Measurements from ENCODE around the gene USP47.
A peak's percentile ranks its signal among the peaks of the same experiment; 100 is the strongest.

USP47 gene

DNA sequence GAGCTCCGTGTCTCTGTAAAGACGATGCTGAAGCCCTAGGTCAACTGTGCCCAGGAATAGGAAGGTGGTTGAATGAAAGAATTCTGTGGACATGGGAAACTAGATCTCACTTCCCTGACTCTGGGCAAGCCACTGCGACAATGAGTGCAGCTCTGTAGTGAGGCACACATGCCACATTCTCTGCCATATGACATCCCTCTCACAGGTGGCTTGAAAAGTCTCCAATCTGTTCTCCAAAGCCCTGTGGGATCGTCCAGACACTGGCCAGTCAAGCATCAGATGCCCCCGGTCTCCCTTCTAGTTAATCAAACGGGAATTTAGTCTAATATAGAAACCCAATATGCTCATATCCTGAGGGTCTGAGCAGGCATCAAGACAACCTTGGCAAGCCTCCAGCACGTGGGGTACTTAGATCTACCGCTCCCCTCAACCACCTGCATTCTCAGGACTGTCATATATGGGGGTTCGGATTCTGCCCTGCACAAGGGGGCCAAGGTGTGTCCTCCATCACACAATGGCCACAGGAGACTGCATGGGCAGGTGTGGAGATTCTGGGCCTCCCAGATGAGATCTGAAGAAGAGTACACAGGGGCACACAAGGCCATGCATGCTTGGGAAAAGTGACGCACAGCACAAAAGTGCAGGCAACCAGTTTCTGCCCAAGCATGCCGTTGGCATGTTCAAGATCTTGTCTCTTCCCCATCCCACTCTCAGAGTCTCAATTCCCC, 154.7 kb downstream of the USP47 start:
- no peak overlapping the region for H3K4me3 ChIP-seq (ENCODE audit: low read depth, low read length)
- TF ChIP-seq, protein P1, sequence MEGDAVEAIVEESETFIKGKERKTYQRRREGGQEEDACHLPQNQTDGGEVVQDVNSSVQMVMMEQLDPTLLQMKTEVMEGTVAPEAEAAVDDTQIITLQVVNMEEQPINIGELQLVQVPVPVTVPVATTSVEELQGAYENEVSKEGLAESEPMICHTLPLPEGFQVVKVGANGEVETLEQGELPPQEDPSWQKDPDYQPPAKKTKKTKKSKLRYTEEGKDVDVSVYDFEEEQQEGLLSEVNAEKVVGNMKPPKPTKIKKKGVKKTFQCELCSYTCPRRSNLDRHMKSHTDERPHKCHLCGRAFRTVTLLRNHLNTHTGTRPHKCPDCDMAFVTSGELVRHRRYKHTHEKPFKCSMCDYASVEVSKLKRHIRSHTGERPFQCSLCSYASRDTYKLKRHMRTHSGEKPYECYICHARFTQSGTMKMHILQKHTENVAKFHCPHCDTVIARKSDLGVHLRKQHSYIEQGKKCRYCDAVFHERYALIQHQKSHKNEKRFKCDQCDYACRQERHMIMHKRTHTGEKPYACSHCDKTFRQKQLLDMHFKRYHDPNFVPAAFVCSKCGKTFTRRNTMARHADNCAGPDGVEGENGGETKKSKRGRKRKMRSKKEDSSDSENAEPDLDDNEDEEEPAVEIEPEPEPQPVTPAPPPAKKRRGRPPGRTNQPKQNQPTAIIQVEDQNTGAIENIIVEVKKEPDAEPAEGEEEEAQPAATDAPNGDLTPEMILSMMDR (conservative IDR thresholded peaks at IDR 0.05; ENCODE audit: low read depth, low read length) = no peak
- no peak for DNase-seq (ENCODE audit: low read depth)

DNA sequence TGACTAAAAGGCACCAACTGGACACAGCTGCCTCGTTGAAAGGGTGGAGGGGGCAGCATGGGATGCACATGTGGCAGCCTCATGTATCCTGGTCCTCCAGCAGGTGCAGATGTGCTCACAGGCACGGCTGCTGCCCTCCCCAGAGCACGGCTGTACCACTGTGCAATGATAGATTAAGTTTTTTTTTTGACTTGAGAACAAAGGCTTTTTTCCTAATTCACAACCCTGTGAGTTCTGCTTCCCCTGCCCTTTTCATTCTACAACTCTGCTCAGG, 155.2 kb downstream of the USP47 start:
- no peak overlapping the region for H3K4me3 ChIP-seq (ENCODE audit: low read depth, low read length)
- TF ChIP-seq, protein P1 (conservative IDR thresholded peaks at IDR 0.05; ENCODE audit: low read depth, low read length) = no peak
- DNase-seq (ENCODE audit: low read depth) = no peak

DNA sequence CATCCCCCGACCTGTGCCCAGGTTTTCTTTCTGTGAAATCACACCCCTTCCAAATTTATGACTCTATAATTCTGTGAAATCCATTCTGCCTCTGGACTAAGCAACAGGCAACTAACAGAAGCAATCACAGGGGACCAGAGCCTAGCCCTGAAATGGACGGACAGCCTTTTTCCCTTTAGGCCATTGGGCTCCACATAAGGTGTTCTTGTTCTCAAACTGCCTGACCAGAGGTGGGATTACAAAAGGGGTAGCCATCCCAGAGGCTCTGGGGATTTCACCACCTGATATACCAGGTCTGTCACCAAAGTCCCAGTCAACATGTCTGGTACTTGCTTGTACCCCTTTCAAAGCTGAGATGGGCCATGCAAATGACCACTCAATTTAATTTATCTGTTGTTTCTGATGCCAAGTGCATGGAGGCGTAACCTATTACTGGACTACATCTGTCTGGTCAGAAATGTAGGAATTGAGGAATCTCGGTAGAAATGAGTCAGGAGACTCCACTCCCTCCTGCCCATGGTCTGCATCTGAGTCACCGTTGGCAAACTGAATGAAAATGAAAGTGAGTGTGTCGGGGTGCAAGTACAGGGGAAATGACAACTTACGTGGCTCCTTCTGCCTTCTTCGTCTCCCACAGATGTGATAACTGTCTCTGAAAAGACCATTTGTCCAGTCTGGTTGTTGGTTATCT, 156.5 kb downstream of the USP47 start:
- peak; percentile 88 for DNase-seq (ENCODE audit: low read depth)
- peak overlapping the region; percentile 31 for H3K4me3 ChIP-seq (ENCODE audit: low read depth, low read length)
- TF ChIP-seq, protein P1 (conservative IDR thresholded peaks at IDR 0.05; ENCODE audit: low read depth, low read length) = no peak

DNA sequence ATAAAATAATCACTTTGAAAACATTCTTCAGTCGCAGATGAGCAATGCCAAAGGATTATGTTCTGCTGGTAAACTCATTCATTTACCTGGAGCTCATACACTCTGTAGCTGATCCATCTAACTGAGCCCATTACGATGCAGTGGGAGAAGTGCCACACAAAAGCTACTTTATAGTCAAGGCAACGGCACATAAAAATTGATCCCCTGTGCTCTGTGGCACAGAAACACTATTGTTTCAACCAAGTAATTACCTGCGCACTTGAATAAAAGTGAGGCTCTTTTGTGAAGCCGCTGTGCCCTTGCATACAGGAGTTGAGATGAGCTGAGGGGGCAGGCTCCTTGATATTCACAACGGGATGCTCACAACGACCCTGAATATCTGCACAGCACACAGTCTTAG, 159.4 kb downstream of the USP47 start:
- no peak overlapping the region for H3K4me3 ChIP-seq (ENCODE audit: low read depth, low read length)
- DNase-seq (ENCODE audit: low read depth) = no peak
- TF ChIP-seq, protein P1 (conservative IDR thresholded peaks at IDR 0.05; ENCODE audit: low read depth, low read length) = no peak

DNA sequence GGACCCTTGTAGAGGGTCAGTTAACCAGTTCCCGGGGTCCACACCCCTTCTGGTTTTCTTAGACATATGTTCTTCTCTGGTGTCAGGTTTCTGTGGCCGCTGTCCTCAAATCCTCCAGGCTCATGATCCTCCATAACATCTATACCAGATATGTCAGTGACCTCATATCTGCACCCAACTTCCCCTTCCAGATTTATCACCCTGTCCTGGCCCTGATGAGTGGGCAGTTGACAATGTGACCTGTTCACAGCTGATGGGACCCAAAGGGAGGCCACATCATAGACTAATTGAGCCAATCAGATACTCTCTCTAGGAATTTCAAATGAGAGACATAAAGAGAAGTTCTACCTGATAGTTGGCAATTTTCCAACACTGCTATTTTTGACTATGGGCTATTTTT, 161.6 kb downstream of the USP47 start:
- TF ChIP-seq, protein P1 (conservative IDR thresholded peaks at IDR 0.05; ENCODE audit: low read depth, low read length) = no peak
- no peak overlapping the region for H3K4me3 ChIP-seq (ENCODE audit: low read depth, low read length)
- no peak for DNase-seq (ENCODE audit: low read depth)

DNA sequence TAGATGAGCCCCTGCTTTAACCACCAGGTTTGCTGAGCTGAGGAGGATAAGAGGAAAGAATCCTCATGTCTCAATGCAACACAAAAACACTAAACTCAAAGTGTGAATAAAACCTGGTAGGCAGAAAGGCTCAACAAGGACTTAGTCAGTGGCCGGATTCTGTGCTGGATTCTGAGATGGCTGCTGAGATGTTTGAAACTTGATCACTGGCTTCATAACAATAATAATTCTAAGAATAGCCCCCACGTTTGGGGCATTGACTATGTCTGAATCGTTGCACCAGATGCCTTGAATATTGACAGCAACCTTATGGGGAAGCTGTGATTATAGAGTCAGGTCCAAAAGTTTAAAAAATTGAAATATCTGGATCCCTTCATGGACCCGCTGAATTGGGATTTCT, 162.0 kb downstream of the USP47 start:
- TF ChIP-seq, protein P1 (conservative IDR thresholded peaks at IDR 0.05; ENCODE audit: low read depth, low read length) = no peak
- H3K4me3 ChIP-seq (ENCODE audit: low read depth, low read length) = no peak overlapping the region
- no peak for DNase-seq (ENCODE audit: low read depth)

DNA sequence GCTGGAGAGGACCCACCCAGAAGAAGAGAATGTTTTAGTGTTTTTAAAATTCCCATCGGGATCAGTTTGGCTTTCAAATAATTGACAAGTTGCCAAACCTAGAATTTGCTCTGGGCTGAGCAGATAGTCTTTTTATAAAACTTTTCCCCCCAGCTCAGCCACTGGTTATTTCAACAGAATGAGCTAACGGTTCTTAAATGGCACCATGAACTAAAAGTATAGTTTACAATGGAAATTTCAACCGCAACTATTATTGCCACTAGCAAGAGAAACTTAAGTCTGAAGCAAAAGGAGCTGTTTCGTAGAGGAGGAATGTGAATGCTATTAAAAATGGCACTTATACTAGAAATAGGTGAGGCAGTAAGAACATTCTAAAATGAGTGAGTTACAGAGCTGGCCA, 163.3 kb downstream of the USP47 start:
- DNase-seq (ENCODE audit: low read depth) = no peak
- TF ChIP-seq, protein P1 (conservative IDR thresholded peaks at IDR 0.05; ENCODE audit: low read depth, low read length) = no peak
- H3K4me3 ChIP-seq (ENCODE audit: low read depth, low read length) = no peak overlapping the region
